Loucy (cell line): Measurements from ENCODE around the gene LAMP1.

Experiments used
- H2AFZ ChIP-seq: fragments of 200-600 bp; sonication (generic); 2 replicates; pipeline ENCODE4 v1.6.0; 2016; ENCODE audit warnings: antibody characterized with exemption, mild to moderate bottlenecking, low read length, moderate library complexity
- H3F3A ChIP-seq: fragments of 200-600 bp; 2 replicates; pipeline ENCODE4 v1.6.0; 2016; ENCODE audit warnings: antibody characterized with exemption, low read depth, mild to moderate bottlenecking
- H3K27me3 ChIP-seq: fragments of 200-600 bp; sonication (generic); 2 replicates; pipeline ENCODE4 v1.6.1; 2014; ENCODE audit warnings: low read length, mild to moderate bottlenecking; ENCODE audit not compliant: insufficient read depth, poor library complexity, severe bottlenecking
- H3K36me3 ChIP-seq: fragments of 200-600 bp; sonication (generic); 2 replicates; pipeline ENCODE4 v1.6.1; 2016; ENCODE audit warnings: low read length; ENCODE audit not compliant: insufficient read depth
- H3K4me1 ChIP-seq: fragments of 200-600 bp; sonication (generic); 2 replicates; pipeline ENCODE4 v1.5.1; 2014; ENCODE audit warnings: low read length, mild to moderate bottlenecking; ENCODE audit not compliant: insufficient read depth, poor library complexity, severe bottlenecking
- H3K4me2 ChIP-seq: fragments of 200-600 bp; sonication (generic); 2 replicates; pipeline ENCODE4 v1.6.0; 2014; ENCODE audit warnings: antibody characterized with exemption, low read length, low read depth, mild to moderate bottlenecking; ENCODE audit not compliant: poor library complexity, severe bottlenecking
- H3K4me3 ChIP-seq: fragments of 200-600 bp; sonication (generic); 2 replicates; pipeline ENCODE4 v1.5.1; 2014; ENCODE audit warnings: low read length, mild to moderate bottlenecking, mixed read lengths; ENCODE audit not compliant: poor library complexity, severe bottlenecking
- H3K79me2 ChIP-seq: fragments of 200-600 bp; sonication (generic); 2 replicates; pipeline ENCODE4 v1.6.1; 2014; ENCODE audit warnings: low read length; ENCODE audit not compliant: insufficient read depth
- H3K9ac ChIP-seq: fragments of 200-600 bp; sonication (generic); 2 replicates; pipeline ENCODE4 v1.6.0; 2014; ENCODE audit warnings: mild to moderate bottlenecking, low read depth, low read length, moderate library complexity; ENCODE audit not compliant: poor library complexity, severe bottlenecking
- H3K9me2 ChIP-seq: fragments of 200-600 bp; sonication (generic); replicated peaks from 2 replicates; pipeline ENCODE4 v1.6.1; 2016; ENCODE audit warnings: low read depth, low read length, mixed read lengths
- H3K9me3 ChIP-seq: fragments of 200-600 bp; sonication (generic); 2 replicates; pipeline ENCODE4 v1.6.1; 2014; ENCODE audit warnings: mild to moderate bottlenecking, antibody characterized with exemption, low read length, low read depth; ENCODE audit not compliant: insufficient read depth
- H4K20me1 ChIP-seq: fragments of 200-600 bp; sonication (generic); 2 replicates; pipeline ENCODE4 v1.6.0; 2014; ENCODE audit warnings: antibody characterized with exemption, low read length, mild to moderate bottlenecking; ENCODE audit not compliant: insufficient read depth, poor library complexity, severe bottlenecking
- CTCF ChIP-seq: fragments of 200-600 bp; sonication (generic); conservative IDR thresholded peaks from 2 replicates; pipeline ENCODE4 v1.5.1; 2014; ENCODE audit warnings: mild to moderate bottlenecking, antibody characterized with exemption, low read length
- EZH2phosphoT487 ChIP-seq: fragments of 200-600 bp; IDR thresholded peaks from 2 replicates; pipeline ENCODE4 v1.6.1; 2018; ENCODE audit warnings: antibody characterized with exemption, mild to moderate bottlenecking, moderate library complexity, borderline replicate concordance

LAMP1 gene

GRCh38 chr13:113275387-113275786, 21.7 kb upstream of the LAMP1 start:
- Histone ChIP-seq H3F3A (no peaks in the 10 kb centered on the region), H3K4me3 (no peak overlapping the region), H4K20me1 (no peaks in the 10 kb centered on the region), H3K4me1 (no peaks in the 10 kb centered on the region), H3K9me2 (no peaks in the 10 kb centered on the region), H3K9me3 (no peaks in the 10 kb centered on the region), H3K36me3 (no peaks in the 10 kb centered on the region), H3K9ac (no peak overlapping the region), H3K4me2 (peak overlapping the region; percentile 43), H3K79me2 (no peaks in the 10 kb centered on the region), H2AFZ (peak overlapping the region; percentile 88; the same call in 1 of the 2 replicates), H3K27me3 (no peaks in the 10 kb centered on the region)
- TF ChIP-seq EZH2phosphoT487 (no peak), CTCF (peak; percentile 68)

- no peaks in the 10 kb centered on the region for H3K79me2 ChIP-seq
- H3K27me3 ChIP-seq: no peaks in the 10 kb centered on the region
- no peaks in the 10 kb centered on the region for H3K4me1 ChIP-seq
- TF ChIP-seq EZH2phosphoT487 (no peak), CTCF (no peak)
- H3K9me2 ChIP-seq: no peaks in the 10 kb centered on the region
- H3K4me3 ChIP-seq: no peak overlapping the region
- no peaks in the 10 kb centered on the region for H3K36me3 ChIP-seq
- no peak overlapping the region for H3K4me2 ChIP-seq
- H4K20me1 ChIP-seq: no peaks in the 10 kb centered on the region
- no peaks in the 10 kb centered on the region for H3K9me3 ChIP-seq
- H3K9ac ChIP-seq: no peak overlapping the region
- no peaks in the 10 kb centered on the region for H3F3A ChIP-seq
- no peak overlapping the region for H2AFZ ChIP-seq
Measured at GRCh38 chr13:113280126-113280525, 16.9 kb upstream of the LAMP1 start.

GRCh38 chr13:113283904-113284303, 13.1 kb upstream of the LAMP1 start:
- Histone ChIP-seq H3K27me3 (no peaks in the 10 kb centered on the region), H3K9me2 (no peaks in the 10 kb centered on the region)

More at GRCh38 chr13:113283904-113284303, 13.1 kb upstream of the LAMP1 start:
- Histone ChIP-seq H3K9ac (no peak overlapping the region), H3K9me3 (no peaks in the 10 kb centered on the region), H2AFZ (no peak overlapping the region), H3K4me1 (no peaks in the 10 kb centered on the region), H3F3A (no peaks in the 10 kb centered on the region), H3K4me2 (no peak overlapping the region), H3K4me3 (no peak overlapping the region), H3K79me2 (no peaks in the 10 kb centered on the region), H4K20me1 (no peaks in the 10 kb centered on the region), H3K36me3 (no peaks in the 10 kb centered on the region)
- no peak for TF ChIP-seq CTCF
- no peak for TF ChIP-seq EZH2phosphoT487
